Body of pancreas (tissue), 4 donors: ENCODE measurements around the gene RAPGEF3. TPM values are rescaled to one million over a fixed set of nuclear protein-coding genes. Genes with fewer than 3 reads are reported as not detected.

Experiments used
- ATAC-seq: fragments of 150-250 bp; one replicate; pipeline ENCODE4 v1.9.1; 2016
- DNase-seq, 4 donors: peaks; one replicate each; pipeline ENCODE4 v3.0.0-alpha.2; 2019
- H3K27ac ChIP-seq, 4 donors: fragments of 200-600 bp; sonication (generic); 1 replicate in 3 of 4; 2 replicates in 1 of 4; pipeline versions ENCODE4 v1.5.1 to v1.6.1; 2016 to 2019; ENCODE audit warnings: mild to moderate bottlenecking in 1 of 4, mixed read lengths in 1 of 4, moderate library complexity in 1 of 4
- H3K27me3 ChIP-seq, 2 donors: fragments of 200-600 bp; sonication (generic); one replicate each; pipeline ENCODE4 v1.6.0; 2016; ENCODE audit warnings: mild to moderate bottlenecking in 1 of 2
- H3K36me3 ChIP-seq, 2 donors: fragments of 200-600 bp; sonication (generic); replicated peaks in 1 of 2; 2 replicates each; pipeline ENCODE4 v1.5.1; 2016; ENCODE audit warnings: low read depth in 2 of 2; ENCODE audit not compliant: insufficient read depth in 1 of 2
- H3K4me1 ChIP-seq: fragments of 200-600 bp; sonication (generic); one replicate; pipeline ENCODE4 v1.6.0; 2016
- H3K4me3 ChIP-seq, 2 donors: fragments of 200-600 bp; sonication (generic); 1 replicate in 1 of 2; 2 replicates in 1 of 2; pipeline ENCODE4 v1.5.1; 2016 to 2019
- H3K9me3 ChIP-seq, 3 donors: fragments of 200-600 bp; sonication (generic); 1 replicate in 2 of 3; 2 replicates in 1 of 3; pipeline ENCODE4 v1.5.1; 2016
- POLR2A ChIP-seq, 3 donors: fragments of 450-650 bp; IDR thresholded peaks; one replicate each; pipeline ENCODE4 v1.6.1; 2016; ENCODE audit warnings: antibody characterized with exemption in 3 of 3, mild to moderate bottlenecking in 2 of 3
- WGBS, 2 donors: methylation state at CpG; one replicate each; pipeline ENCODE4 v1.1.5; 2017; 5-methylcytosine and 5-hydroxymethylcytosine counted together
- intact Hi-C: fragments of 100-400 bp; cut with DNase I; formaldehyde crosslinking; loops from one replicate; pipeline ENCODE4 v1.15.1; 2023
- total RNA-seq, 2 donors: library from RNA; depleted of rRNA; stranded (reverse); fragments of >200 nt; gene quantifications; one replicate each; pipeline ENCODE4 v1.1.0, GENCODE V29; 2016
- TF ChIP-seq, protein P1 (sequence below), 7 experiments: fragments of 450-650 bp in 4 of 7; fragments of 200-600 bp in 3 of 7; sonication (generic) in 3 of 7; IDR thresholded peaks; one replicate each; pipeline ENCODE4 v1.5.1; 2016 to 2019; ENCODE audit warnings: antibody characterized with exemption in 7 of 7

Gene RAPGEF3
- total RNA-seq, 2 donors from 2014 or later: 11.9 to 23.4 TPM

- DNase-seq (no peak), ATAC-seq (no peak)
- Histone ChIP-seq H3K27ac (peak overlapping the region in 3 of 4 donors; percentile 86 to 92 (median 92)), H3K4me3 (no peak overlapping the region), H3K27me3 (no peaks in the 10 kb centered on the region), H3K4me1 (peaks cover 41% of the 10 kb centered on the region), H3K36me3 (no peaks in the 10 kb centered on the region), H3K9me3 (no peaks in the 10 kb centered on the region)
- intact Hi-C loops: no loop called here
- peak in 2 of 3 donors; percentile 39 to 67 for TF ChIP-seq POLR2A (IDR thresholded peaks at IDR 0.05)
- TF ChIP-seq, protein P1, sequence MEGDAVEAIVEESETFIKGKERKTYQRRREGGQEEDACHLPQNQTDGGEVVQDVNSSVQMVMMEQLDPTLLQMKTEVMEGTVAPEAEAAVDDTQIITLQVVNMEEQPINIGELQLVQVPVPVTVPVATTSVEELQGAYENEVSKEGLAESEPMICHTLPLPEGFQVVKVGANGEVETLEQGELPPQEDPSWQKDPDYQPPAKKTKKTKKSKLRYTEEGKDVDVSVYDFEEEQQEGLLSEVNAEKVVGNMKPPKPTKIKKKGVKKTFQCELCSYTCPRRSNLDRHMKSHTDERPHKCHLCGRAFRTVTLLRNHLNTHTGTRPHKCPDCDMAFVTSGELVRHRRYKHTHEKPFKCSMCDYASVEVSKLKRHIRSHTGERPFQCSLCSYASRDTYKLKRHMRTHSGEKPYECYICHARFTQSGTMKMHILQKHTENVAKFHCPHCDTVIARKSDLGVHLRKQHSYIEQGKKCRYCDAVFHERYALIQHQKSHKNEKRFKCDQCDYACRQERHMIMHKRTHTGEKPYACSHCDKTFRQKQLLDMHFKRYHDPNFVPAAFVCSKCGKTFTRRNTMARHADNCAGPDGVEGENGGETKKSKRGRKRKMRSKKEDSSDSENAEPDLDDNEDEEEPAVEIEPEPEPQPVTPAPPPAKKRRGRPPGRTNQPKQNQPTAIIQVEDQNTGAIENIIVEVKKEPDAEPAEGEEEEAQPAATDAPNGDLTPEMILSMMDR (IDR thresholded peaks at IDR 0.05): peak in 2 of 7 experiments; percentile 34 to 41
- WGBS, 2 donors: 8% methylated on average over 17 of the region's 17 CpGs
Measured at GRCh38 chr12:47772738-47773061, 14.0 kb upstream of the RAPGEF3 start.

GRCh38 chr12:47772094-47772660, 13.5 kb upstream of the RAPGEF3 start:
- intact Hi-C loops: no loop called here
- Histone ChIP-seq H3K27me3 (no peaks in the 10 kb centered on the region), H3K36me3 (no peaks in the 10 kb centered on the region), H3K27ac (peak overlapping the region in 3 of 4 donors; percentile 86 to 92 (median 92)), H3K4me1 (peaks cover 40% of the 10 kb centered on the region), H3K9me3 (no peaks in the 10 kb centered on the region), H3K4me3 (no peak overlapping the region)
- 77 to 80% methylated on average over 13 of the region's 13 CpGs for WGBS, 2 donors
- no peak for TF ChIP-seq POLR2A (IDR thresholded peaks at IDR 0.05)
- TF ChIP-seq, protein P1 (IDR thresholded peaks at IDR 0.05): no peak
- DNase-seq: no peak
- ATAC-seq: no peak

GRCh38 chr12:47771304-47771703, 12.6 kb upstream of the RAPGEF3 start:
- no peak overlapping the region for H3K4me3 ChIP-seq
- no peak for TF ChIP-seq POLR2A (IDR thresholded peaks at IDR 0.05)
- TF ChIP-seq, protein P1 (IDR thresholded peaks at IDR 0.05): no peak
- WGBS, 2 donors: 76 to 79% methylated on average over 6 of the region's 6 CpGs
- no peaks in the 10 kb centered on the region for H3K9me3 ChIP-seq
- ATAC-seq (no peak), DNase-seq (no peak)
- intact Hi-C loops: no loop called here
- no peak overlapping the region for H3K27ac ChIP-seq
- no peaks in the 10 kb centered on the region for H3K36me3 ChIP-seq
- no peaks in the 10 kb centered on the region for H3K27me3 ChIP-seq
- H3K4me1 ChIP-seq: peaks cover 32% of the 10 kb centered on the region

GRCh38 chr12:47770086-47770726, 11.5 kb upstream of the RAPGEF3 start:
- DNase-seq: no peak
- Histone ChIP-seq H3K4me3 (no peak overlapping the region), H3K4me1 (peaks cover 23% of the 10 kb centered on the region), H3K36me3 (no peaks in the 10 kb centered on the region), H3K9me3 (no peaks in the 10 kb centered on the region), H3K27me3 (no peaks in the 10 kb centered on the region), H3K27ac (no peak overlapping the region)
- TF ChIP-seq, protein P1 (IDR thresholded peaks at IDR 0.05): no peak
- TF ChIP-seq POLR2A (IDR thresholded peaks at IDR 0.05): no peak
- intact Hi-C loops: no loop called here
- WGBS, 2 donors: 78 to 86% methylated on average over 3 of the region's 3 CpGs
- no peak for ATAC-seq
